BJ (cell line): ENCODE results near the gene ETFRF1. TPM values are rescaled to one million over a fixed set of nuclear protein-coding genes. Genes with fewer than 3 reads are reported as not detected.

Experiments used
- CTCF ChIA-PET: fragments of 350-600 bp; formaldehyde crosslinking; extraction: SDS; loops from one replicate; lab custom pipeline; 2021; ENCODE audit warnings: antibody characterized with exemption, inconsistent platforms; lab: Yijun Ruan, JAX
- POLR2A ChIA-PET: fragments of 300-600 bp; sonication (Branson Sonifier 250); formaldehyde crosslinking; extraction: SDS; loops from one replicate; lab custom pipeline; 2021; ENCODE audit warnings: antibody characterized with exemption; lab: Charles Lee
- DNase-seq: peaks from one replicate; pipeline ENCODE4 v3.0.0-alpha.2; 2011; ENCODE audit warnings: low read depth
- H3K27me3 ChIP-seq: 2 replicates; pipeline ENCODE4 v1.6.0; 2011; ENCODE audit warnings: low read length; ENCODE audit not compliant: control insufficient read depth, insufficient read depth
- H3K36me3 ChIP-seq: 2 replicates; pipeline ENCODE4 v1.5.1; 2011; ENCODE audit warnings: low read length; ENCODE audit not compliant: control insufficient read depth, insufficient read depth
- H3K4me3 ChIP-seq: 2 replicates; pipeline ENCODE4 v1.5.1; 2011; ENCODE audit warnings: low read depth, mild to moderate bottlenecking, control low read depth, low read length
- polyA plus RNA-seq: library from polyadenylated mRNA; depleted of rRNA; stranded (reverse); fragments of >200 nt; gene quantifications from 2 replicates; pipeline ENCODE4 v1.2.3, GENCODE V29; 2011
- TF ChIP-seq, protein P1 (sequence below): IDR thresholded peaks from 2 replicates; pipeline ENCODE4 v1.5.1; 2011; ENCODE audit warnings: low read depth, mild to moderate bottlenecking, control low read depth, inconsistent platforms, low read length, moderate library complexity; ENCODE audit not compliant: insufficient read depth

ETFRF1 gene
- polyA plus RNA-seq, 1 experiment: 6.0 TPM

DNA sequence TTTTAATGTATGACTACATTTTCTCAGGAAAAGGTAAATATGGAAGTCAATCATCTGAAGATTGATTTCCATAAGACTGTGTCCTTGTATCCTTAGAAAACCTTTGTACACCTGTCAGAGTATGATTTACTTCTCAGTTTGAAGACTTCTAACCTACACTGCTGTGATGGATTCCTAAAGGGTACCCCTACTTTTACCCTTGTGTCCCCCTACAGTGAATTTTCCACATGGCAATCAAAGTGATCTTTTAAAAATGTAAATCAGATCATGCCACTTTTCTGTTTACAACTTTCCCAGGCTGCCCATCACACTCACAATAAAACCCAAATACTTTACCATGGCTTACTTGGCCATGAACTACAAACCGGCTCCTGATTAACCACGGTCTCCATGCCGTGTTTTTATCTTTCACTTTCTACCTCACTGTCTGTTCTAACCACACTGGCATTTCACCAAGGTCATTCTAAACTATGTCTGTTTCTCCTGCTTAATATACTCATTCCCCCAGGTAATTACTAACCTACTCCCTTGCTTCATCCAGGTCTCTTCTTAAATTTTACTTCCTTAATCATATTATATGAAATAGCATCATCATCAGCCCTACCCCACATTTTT, 8.1 kb upstream of the ETFRF1 start:
- H3K27me3 ChIP-seq: no peaks in the 10 kb centered on the region
- no peak overlapping the region for H3K4me3 ChIP-seq
- CTCF ChIA-PET: no interaction called here
- TF ChIP-seq, protein P1, sequence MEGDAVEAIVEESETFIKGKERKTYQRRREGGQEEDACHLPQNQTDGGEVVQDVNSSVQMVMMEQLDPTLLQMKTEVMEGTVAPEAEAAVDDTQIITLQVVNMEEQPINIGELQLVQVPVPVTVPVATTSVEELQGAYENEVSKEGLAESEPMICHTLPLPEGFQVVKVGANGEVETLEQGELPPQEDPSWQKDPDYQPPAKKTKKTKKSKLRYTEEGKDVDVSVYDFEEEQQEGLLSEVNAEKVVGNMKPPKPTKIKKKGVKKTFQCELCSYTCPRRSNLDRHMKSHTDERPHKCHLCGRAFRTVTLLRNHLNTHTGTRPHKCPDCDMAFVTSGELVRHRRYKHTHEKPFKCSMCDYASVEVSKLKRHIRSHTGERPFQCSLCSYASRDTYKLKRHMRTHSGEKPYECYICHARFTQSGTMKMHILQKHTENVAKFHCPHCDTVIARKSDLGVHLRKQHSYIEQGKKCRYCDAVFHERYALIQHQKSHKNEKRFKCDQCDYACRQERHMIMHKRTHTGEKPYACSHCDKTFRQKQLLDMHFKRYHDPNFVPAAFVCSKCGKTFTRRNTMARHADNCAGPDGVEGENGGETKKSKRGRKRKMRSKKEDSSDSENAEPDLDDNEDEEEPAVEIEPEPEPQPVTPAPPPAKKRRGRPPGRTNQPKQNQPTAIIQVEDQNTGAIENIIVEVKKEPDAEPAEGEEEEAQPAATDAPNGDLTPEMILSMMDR: no peak
- POLR2A ChIA-PET: no interaction called here
- DNase-seq: no peak
- H3K36me3 ChIP-seq: no peaks in the 10 kb centered on the region

DNA sequence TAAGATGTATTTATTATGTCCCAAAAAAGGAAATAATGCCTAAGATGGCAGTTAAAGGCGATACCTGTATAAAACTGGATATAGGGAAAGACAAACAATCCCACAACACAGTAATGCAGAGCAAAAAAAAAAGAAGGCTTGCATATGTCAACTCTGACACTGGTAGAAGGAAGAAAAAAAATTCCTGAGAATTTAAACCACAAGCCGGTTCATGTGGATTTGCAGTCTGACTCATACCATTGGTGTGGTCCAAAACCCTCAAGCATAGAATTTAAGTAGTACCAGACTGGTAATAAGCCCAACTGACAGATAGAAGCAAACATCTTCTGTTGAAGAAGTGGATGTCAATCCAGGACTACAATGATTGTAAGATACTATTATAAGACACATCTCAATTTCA, 7.3 kb upstream of the ETFRF1 start:
- H3K36me3 ChIP-seq: no peaks in the 10 kb centered on the region
- TF ChIP-seq, protein P1: no peak
- peak; percentile 77 for DNase-seq
- H3K27me3 ChIP-seq: no peaks in the 10 kb centered on the region
- no peak overlapping the region for H3K4me3 ChIP-seq
- CTCF ChIA-PET: no interaction called here
- POLR2A ChIA-PET: no interaction called here

DNA sequence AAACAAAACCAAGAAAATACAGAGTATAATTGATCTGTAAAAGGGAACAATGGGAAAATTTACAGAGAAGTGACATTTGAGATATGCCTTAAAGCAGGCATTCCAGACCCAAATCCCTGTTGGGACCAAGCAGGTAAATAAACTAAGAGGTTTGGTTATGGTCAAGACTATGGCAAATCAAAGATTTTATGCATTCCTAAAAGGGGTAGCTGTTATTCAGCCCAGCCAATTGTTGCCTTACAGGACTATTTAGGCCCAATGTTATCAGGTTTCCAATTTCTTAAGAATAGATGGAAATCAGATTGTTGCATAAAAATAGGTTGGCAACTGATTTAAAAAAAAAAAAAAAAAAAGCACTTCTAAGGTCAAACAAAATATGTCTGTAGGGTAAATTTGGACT, 5.4 kb upstream of the ETFRF1 start:
- TF ChIP-seq, protein P1: no peak

DNA sequence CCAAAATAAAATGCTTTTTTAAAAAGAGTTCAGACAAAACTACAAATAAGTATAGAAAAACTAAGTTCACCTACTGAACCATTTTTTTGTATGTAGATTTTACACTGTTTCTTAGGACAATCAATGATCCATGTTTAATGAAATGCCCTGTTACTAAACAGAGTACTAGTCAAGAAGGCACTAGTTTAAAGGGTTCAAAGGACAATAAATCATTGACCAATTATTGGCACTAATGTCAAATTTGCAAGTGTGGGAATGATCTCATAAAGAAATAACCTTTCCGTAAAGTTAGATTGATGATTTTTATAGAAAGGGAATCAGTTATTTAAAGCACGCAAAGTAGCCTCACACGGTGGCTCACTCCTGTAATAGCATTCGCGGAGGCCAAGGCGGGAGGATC, 4.2 kb upstream of the ETFRF1 start:
- POLR2A ChIA-PET: no interaction called here
- CTCF ChIA-PET: no interaction called here
- TF ChIP-seq, protein P1: no peak
- H3K4me3 ChIP-seq: no peak overlapping the region
- no peak for DNase-seq
- H3K27me3 ChIP-seq: no peaks in the 10 kb centered on the region
- no peaks in the 10 kb centered on the region for H3K36me3 ChIP-seq

More for the DNA sequence above, 5.4 kb upstream of the ETFRF1 start:
- Histone ChIP-seq H3K27me3 (no peaks in the 10 kb centered on the region), H3K36me3 (no peaks in the 10 kb centered on the region), H3K4me3 (no peak overlapping the region)
- no peak for DNase-seq
- ChIA-PET POLR2A (no interaction called here), CTCF (no interaction called here)

DNA sequence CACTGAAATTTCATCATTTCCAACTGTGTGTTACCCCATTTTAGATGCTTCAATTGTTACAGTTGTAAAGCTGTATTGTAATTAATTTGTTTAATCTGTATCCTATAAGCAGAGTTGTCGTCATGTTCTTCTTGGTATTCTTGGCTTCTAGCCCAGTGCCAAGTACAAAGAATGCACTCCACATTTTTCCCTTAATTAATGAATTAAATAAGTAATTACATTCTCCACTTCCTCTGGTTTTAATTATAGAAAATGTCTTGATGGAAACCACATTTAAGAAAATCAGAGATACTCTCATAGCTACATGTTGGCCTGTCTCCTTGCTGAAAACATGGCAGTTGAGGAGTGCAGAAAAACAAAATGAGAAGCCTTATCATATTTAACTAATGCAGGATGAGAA, 823 bp upstream of the ETFRF1 start:
- ChIA-PET CTCF (interaction anchor here (0.8 to 1.7 kb wide), 3 partner anchors 47 to 636 kb away, joined by 3 to 10 read pairs (median 4); no protein-coding TSS in a partner anchor), POLR2A (no interaction called here)
- TF ChIP-seq, protein P1: no peak
- H3K4me3 ChIP-seq: no peak overlapping the region
- no peak for DNase-seq
- no peaks in the 10 kb centered on the region for H3K27me3 ChIP-seq
- no peaks in the 10 kb centered on the region for H3K36me3 ChIP-seq
